Testis (tissue), 2 donors: Measurements from ENCODE around the gene PRDM1.

Source experiments
- CTCF ChIP-seq, 3 experiments: fragments of 450-650 bp in 2 of 3; fragments of 200-600 bp in 1 of 3; sonication (generic) in 1 of 3; IDR thresholded peaks; one replicate each; pipeline ENCODE4 v1.5.1; 2016 to 2019; ENCODE audit warnings: antibody characterized with exemption in 3 of 3, mild to moderate bottlenecking in 2 of 3, moderate library complexity in 1 of 3
- POLR2A ChIP-seq: fragments of 450-650 bp; IDR thresholded peaks from one replicate; pipeline ENCODE4 v1.6.1; 2017; ENCODE audit warnings: antibody characterized with exemption, mild to moderate bottlenecking, moderate library complexity

GRCh38 chr6:106048336-106048735, 37.8 kb upstream of the PRDM1 start:
- TF ChIP-seq POLR2A (no peak), CTCF (IDR thresholded peaks at IDR 0.05) (no peak)
